ENCODE results near the gene ACVRL1.

DNA sequence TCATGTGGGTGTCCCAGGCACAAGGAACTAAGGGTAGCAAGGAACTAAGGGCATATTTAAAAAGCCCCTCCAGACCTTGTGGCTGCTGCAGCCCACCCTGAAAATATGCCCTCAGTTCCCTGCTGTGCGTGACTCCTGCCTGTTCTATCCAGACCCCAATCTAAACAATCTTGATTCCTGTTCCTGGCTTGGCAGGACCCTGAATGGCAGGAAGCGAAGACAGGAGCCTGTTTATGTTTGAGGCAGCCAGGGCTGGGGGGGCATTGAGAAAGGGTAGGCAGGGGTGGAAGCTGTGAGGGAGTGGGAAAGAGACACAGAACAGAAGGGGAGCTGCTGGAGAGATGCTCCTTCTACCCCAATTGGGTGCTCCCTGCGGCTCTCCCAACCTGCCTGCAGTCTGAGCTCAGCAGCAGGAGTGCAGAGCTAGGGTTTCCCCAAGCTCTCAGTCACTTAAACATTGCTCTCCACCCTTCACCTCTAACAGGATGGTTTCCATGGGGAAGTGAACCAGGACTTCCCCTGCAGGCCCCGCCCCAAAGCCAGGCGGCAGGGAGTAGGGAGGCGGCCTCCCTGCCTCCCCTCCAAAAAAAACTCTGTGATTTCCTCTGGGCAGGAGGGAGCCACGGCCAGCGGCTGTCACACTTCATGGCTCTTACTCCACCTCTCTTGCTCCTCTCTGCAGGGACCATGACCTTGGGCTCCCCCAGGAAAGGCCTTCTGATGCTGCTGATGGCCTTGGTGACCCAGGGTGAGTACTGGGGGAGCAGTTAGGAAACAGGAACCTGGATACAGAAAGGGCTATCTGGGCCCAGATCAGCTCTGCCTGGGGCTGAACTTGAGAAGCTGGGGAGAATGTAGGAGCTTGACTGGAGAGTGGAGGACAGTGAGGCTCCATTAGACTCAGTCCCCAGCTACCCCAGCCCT, 4.7 kb downstream of the ACVRL1 start:
- TF ChIP-seq TARDBP (IDR thresholded peaks at IDR 0.05) (no peak), ZNF384 (IDR thresholded peaks at IDR 0.05) (no peak), HDGF (IDR thresholded peaks at IDR 0.05; ENCODE audit: borderline replicate concordance) (no peak), SUZ12 (IDR thresholded peaks at IDR 0.05) (no peak), SP1 (IDR thresholded peaks at IDR 0.05) (no peak), ELF4 (IDR thresholded peaks at IDR 0.05) (no peak), L3MBTL2 (conservative IDR thresholded peaks at IDR 0.05) (no peak), NFRKB (IDR thresholded peaks at IDR 0.05) (no peak), FOXK2 (IDR thresholded peaks at IDR 0.05) (no peak), ARNT (IDR thresholded peaks at IDR 0.05) (no peak), FOXA1 (IDR thresholded peaks at IDR 0.05) (no peak), CTBP1 (IDR thresholded peaks at IDR 0.05; ENCODE audit: borderline replicate concordance) (no peak), BHLHE40 (IDR thresholded peaks at IDR 0.05; ENCODE audit: borderline replicate concordance) (no peak)
- TF ChIP-seq, protein P1, sequence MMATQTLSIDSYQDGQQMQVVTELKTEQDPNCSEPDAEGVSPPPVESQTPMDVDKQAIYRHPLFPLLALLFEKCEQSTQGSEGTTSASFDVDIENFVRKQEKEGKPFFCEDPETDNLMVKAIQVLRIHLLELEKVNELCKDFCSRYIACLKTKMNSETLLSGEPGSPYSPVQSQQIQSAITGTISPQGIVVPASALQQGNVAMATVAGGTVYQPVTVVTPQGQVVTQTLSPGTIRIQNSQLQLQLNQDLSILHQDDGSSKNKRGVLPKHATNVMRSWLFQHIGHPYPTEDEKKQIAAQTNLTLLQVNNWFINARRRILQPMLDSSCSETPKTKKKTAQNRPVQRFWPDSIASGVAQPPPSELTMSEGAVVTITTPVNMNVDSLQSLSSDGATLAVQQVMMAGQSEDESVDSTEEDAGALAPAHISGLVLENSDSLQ (IDR thresholded peaks at IDR 0.05) = no peak

All from HEK293T (cell line).